Psoas muscle (tissue), 8 donors: Measurements from ENCODE around the gene RFLNA. TPM values are rescaled to one million over a fixed set of nuclear protein-coding genes. Genes with fewer than 3 reads are reported as not detected.

ENCODE experiments used
- ATAC-seq, 4 donors: fragments of 200-7000 bp; cut with Tn5 transposase; one replicate each; pipeline ENCODE4 v1.9.1; 2020; ENCODE audit warnings: moderate library complexity in 3 of 4, mild to moderate bottlenecking in 2 of 4
- DNase-seq, 2 donors: peaks; one replicate each; pipeline ENCODE4 v3.0.0-alpha.2; 2020
- H3K27ac ChIP-seq: fragments of 200-600 bp; one replicate; pipeline ENCODE4 v1.8.0; 2022
- H3K27me3 ChIP-seq, 3 donors: fragments of 200-600 bp in 1 of 3; one replicate each; pipeline versions ENCODE4 v1.6.1 to v1.8.0; 2013 to 2022; ENCODE audit warnings: low read length in 2 of 3, mild to moderate bottlenecking in 2 of 3, moderate library complexity in 1 of 3; ENCODE audit not compliant: insufficient read depth in 3 of 3
- H3K36me3 ChIP-seq, 2 donors: fragments of 200-600 bp in 1 of 2; one replicate each; pipeline versions ENCODE4 v1.6.1 to v1.8.0; 2013 to 2022; ENCODE audit warnings: low read depth in 1 of 2, mild to moderate bottlenecking in 1 of 2, moderate library complexity in 1 of 2; ENCODE audit not compliant: insufficient read depth in 1 of 2
- H3K4me1 ChIP-seq: fragments of 200-600 bp; one replicate; pipeline ENCODE4 v1.8.0; 2022
- H3K4me3 ChIP-seq: fragments of 200-600 bp; one replicate; pipeline ENCODE4 v1.8.0; 2022; ENCODE audit warnings: mild to moderate bottlenecking
- H3K9me3 ChIP-seq: fragments of 200-600 bp; one replicate; pipeline ENCODE4 v1.8.0; 2022
- WGBS, 3 donors: extraction: QIAGEN DNeasy Blood & Tissue Kit; methylation state at CpG; one replicate each; pipeline versions ENCODE4 v1.1.6 to v1.1.7; 2013; 5-methylcytosine and 5-hydroxymethylcytosine counted together
- intact Hi-C, 2 donors: fragments of 100-400 bp; cut with DNase I; formaldehyde crosslinking; loops; one replicate each; pipeline versions ENCODE4 v1.11.0 to v1.14.2; 2022
- polyA plus RNA-seq, 3 donors: library from polyadenylated mRNA; stranded (reverse); fragments of 200-250 nt; gene quantifications; one replicate each; pipeline ENCODE4 v1.2.3, GENCODE V29; 2013
- total RNA-seq, 4 donors: library from RNA; stranded (reverse); fragmentation: NEBNext Ultra II Directional in 2 of 4; extraction: Animal tissue kit (Norgen Biotek cat#: 25700) in 2 of 4; gene quantifications; one replicate each; pipeline versions ENCODE4 v1.2.1 to v1.2.4, GENCODE V29; 2021 to 2023
- TF ChIP-seq, protein P1 (sequence below): fragments of 200-600 bp; IDR thresholded peaks from one replicate; pipeline ENCODE4 v1.8.0; 2022; ENCODE audit warnings: antibody characterized with exemption
- donor health status: healthy with polysubstance abuse.
- donor health status: DM: no; HTN: no; CAD: no; lungs with moderate emphysema.
- donor health status: Bipolar disorder and iron deficiency.
- donor health status: healthy.
- donor health status: DM: yes; HTN: yes; CAD: no.
- donor health status: DM: no; HTN: no; CAD: no.
- donor health status: DM: no; HTN: no; CAD: no.
- donor health status: DM: yes; HTN: yes; CAD: no.

RFLNA gene
- total and polyA plus RNA-seq, 7 donors = 0.38 to 7.8 (median 0.70) TPM

DNA sequence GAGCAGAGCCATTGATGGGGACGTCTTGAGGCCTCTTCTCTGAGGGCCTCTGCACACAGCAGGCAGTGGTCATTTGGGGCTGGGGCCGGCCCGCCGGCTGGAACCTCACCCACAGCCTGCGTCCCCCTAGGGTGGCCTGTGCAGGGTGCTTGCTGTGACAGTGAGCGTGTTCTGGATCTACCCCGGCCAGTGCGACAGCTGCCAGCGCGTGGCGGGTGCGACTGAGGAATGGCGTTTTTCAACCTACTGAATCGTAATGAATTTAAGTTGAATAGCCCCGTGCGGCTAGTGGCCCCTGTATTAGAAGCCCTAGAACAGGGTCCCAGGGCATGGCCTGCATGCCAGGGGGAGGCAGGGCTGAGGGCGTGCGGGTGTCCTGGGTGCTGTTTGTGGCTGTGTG lies 13.8 kb downstream of the RFLNA start:
- Histone ChIP-seq H3K27me3 (no peaks in the 10 kb centered on the region), H3K4me1 (no peaks in the 10 kb centered on the region), H3K9me3 (no peaks in the 10 kb centered on the region), H3K36me3 (no peaks in the 10 kb centered on the region), H3K4me3 (no peak overlapping the region), H3K27ac (no peak overlapping the region)
- intact Hi-C loops = no loop called here
- ATAC-seq = no peak
- TF ChIP-seq, protein P1, sequence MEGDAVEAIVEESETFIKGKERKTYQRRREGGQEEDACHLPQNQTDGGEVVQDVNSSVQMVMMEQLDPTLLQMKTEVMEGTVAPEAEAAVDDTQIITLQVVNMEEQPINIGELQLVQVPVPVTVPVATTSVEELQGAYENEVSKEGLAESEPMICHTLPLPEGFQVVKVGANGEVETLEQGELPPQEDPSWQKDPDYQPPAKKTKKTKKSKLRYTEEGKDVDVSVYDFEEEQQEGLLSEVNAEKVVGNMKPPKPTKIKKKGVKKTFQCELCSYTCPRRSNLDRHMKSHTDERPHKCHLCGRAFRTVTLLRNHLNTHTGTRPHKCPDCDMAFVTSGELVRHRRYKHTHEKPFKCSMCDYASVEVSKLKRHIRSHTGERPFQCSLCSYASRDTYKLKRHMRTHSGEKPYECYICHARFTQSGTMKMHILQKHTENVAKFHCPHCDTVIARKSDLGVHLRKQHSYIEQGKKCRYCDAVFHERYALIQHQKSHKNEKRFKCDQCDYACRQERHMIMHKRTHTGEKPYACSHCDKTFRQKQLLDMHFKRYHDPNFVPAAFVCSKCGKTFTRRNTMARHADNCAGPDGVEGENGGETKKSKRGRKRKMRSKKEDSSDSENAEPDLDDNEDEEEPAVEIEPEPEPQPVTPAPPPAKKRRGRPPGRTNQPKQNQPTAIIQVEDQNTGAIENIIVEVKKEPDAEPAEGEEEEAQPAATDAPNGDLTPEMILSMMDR = no peak
- DNase-seq = no peak
- 95 to 97% (median 96%) methylated on average over 18 of the region's 18 CpGs for WGBS, 3 donors

DNA sequence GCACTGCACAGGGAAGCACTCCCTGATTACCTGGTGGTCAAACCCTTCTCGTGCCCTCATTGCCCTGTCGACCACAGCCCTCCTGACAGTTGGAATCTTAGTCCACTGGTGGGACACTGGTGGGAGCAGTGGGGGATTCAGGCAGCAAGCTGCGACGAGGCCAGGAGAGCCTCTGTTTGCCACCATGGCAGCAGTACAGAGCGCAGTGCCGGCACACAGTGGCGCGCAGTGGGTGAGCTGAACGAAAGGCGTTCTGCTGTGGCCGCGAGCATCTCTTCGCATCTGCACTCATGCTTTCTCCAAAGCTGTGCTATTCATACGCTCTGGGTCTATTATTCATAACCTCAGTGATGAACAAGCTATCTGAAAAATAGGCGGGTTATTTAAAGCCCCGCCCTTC lies 14.3 kb downstream of the RFLNA start:
- 92 to 97% (median 95%) methylated on average over 16 of the region's 16 CpGs for WGBS, 3 donors
- TF ChIP-seq, protein P1 = no peak
- H3K27ac ChIP-seq = no peak overlapping the region

DNA sequence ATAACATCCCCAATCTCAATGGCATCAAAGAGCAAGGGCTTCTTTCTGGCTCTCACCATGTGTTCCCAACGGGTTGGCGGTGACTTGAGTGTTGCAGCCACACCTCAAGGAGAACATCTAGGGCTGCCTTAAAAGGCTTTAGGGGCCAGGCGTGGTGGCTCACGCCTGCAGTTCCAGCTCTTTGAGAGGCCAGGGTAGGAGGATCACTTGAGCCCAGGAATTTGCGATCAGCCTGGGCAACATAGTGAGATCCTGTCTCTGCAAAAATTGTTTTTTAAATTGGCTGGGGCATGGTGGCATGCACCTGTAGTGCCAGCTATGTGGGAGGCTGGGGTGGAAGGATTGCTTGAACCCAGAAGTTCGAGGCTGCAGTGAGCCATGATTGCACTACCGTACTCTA lies 14.9 kb downstream of the RFLNA start:
- WGBS, 3 donors = 87 to 91% (median 90%) methylated on average over 7 of the region's 7 CpGs
- Histone ChIP-seq H3K27me3 (no peaks in the 10 kb centered on the region), H3K27ac (no peak overlapping the region), H3K4me1 (no peaks in the 10 kb centered on the region), H3K36me3 (no peaks in the 10 kb centered on the region), H3K9me3 (no peaks in the 10 kb centered on the region), H3K4me3 (no peak overlapping the region)
- intact Hi-C loops = no loop called here
- TF ChIP-seq, protein P1 = no peak
- no peak for ATAC-seq
- no peak for DNase-seq

More for the DNA sequence above, 14.3 kb downstream of the RFLNA start:
- H3K4me1 ChIP-seq = no peaks in the 10 kb centered on the region
- no peaks in the 10 kb centered on the region for H3K36me3 ChIP-seq
- H3K27me3 ChIP-seq = no peaks in the 10 kb centered on the region
- no peak for ATAC-seq
- H3K9me3 ChIP-seq = no peaks in the 10 kb centered on the region
- intact Hi-C loops = no loop called here
- DNase-seq = no peak
- no peak overlapping the region for H3K4me3 ChIP-seq

DNA sequence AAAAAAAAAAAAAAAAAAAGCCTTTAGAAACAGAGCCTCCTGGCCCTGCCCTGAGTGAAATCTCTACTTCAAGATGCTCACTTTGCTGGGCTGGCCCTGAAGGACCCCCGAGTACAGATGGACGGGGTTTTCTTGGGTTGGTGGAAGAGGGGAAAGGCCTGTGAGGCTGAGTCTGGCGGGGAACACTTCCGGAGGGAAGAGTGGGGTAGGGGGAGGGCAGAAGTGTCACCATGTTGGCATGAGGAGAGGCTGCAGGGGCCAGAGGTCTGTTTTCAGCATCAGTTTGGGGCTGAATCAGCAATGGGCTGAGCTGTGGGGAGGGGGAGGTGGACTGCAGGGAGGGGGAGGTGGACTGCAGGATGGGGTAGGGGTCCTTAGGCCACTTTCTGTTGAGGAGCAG lies 15.3 kb downstream of the RFLNA start:
- WGBS, 3 donors = 83 to 88% (median 85%) methylated on average over 4 of the region's 4 CpGs
- Histone ChIP-seq H3K4me1 (no peaks in the 10 kb centered on the region), H3K27ac (no peak overlapping the region), H3K27me3 (no peaks in the 10 kb centered on the region), H3K9me3 (no peaks in the 10 kb centered on the region), H3K4me3 (no peak overlapping the region), H3K36me3 (no peaks in the 10 kb centered on the region)
- DNase-seq = no peak
- no peak for ATAC-seq
- intact Hi-C loops = no loop called here
- TF ChIP-seq, protein P1 = no peak

DNA sequence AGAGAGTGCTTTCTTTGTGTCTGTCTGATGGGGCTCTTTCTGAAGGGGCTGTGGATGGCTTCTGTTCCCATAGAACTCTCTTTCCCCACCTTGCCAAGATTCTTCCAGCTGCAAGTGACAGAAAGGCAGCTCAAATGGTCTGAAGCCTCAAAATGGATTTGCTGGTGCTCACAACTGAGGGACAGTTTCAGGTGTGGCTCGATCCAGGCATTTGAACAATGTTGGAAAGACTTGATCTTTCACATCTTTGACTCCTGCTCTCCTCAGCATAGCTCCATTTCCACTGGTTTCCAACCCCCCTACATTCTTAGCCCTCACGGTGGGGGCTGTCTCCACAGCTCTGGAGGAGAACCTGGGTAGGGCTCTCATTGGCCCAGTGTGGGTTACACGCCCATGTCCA lies 15.9 kb downstream of the RFLNA start:
- TF ChIP-seq, protein P1 = no peak
- ATAC-seq = no peak
- H3K4me1 ChIP-seq = no peaks in the 10 kb centered on the region
- H3K9me3 ChIP-seq = no peaks in the 10 kb centered on the region
- intact Hi-C loops = no loop called here
- 88 to 98% (median 88%) methylated on average over 3 of the region's 3 CpGs for WGBS, 3 donors
- H3K4me3 ChIP-seq = no peak overlapping the region
- no peak for DNase-seq
- H3K27ac ChIP-seq = no peak overlapping the region
- H3K36me3 ChIP-seq = no peaks in the 10 kb centered on the region
- H3K27me3 ChIP-seq = no peaks in the 10 kb centered on the region
